Stimulated activated CD4-positive, alpha-beta T cell treated with anti-CD3 and anti-CD28 coated beads, Interleukin-4, amount 100 ng/mL, for 1 hour (primary cell): ENCODE data around the gene ACER2.

Source experiments
- DNase-seq: peaks from one replicate; pipeline ENCODE4 v3.0.0-alpha.2; 2020

Gene ACER2

DNA sequence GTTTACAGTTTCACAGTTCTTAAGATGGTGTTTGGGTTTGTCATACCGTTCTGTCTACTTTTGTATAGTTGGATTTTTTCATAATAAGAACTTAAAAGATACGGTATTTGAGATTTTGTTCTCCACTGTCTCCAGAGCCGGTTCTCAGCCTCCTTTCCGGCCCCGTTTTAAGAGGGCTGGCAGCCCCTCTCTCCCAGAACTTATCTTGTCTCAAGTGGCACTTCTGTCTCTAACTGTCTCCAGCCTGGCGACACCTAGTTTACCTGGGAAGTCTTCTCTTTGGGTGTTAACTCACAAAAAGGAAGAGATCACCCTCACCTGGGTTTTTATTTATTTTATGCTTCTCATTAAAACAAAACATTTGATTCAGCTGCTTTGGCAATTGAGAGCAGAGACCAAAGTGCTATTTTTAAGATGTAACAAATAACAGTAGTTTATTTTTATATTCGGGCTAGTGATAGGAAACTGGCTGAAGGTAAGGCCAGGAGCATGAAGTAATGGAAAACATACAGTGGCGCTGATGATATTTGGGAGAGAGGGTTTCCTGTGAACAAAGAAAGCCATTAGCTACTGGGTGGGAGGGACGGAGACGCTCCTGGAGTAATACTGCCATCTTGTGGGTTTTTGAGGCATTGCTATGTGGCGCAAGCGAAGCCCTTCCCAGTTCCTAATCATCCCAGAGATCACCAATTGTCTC lies 48.3 kb downstream of the ACER2 start:
- peak; percentile 40 for DNase-seq

DNA sequence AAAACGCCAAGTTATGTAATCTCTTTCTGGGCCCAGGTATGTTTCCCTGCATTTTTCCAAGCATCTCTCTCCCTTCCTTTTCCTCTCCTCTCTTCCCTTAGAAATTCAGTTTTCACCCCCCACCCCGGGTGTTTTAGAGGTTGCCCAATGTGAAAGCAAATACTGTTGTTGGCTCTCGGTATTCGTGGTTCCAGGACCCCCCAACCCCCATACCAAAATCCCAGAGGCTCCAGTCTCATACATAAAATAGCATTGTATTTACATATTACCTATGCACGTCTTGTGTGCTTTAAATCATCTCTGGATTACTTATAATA lies 48.8 kb downstream of the ACER2 start:
- DNase-seq = no peak

GRCh38 chr9:19460243-19460642 lies 51.4 kb downstream of the ACER2 start:
- DNase-seq = no peak

- DNase-seq = no peak
Observed at GRCh38 chr9:19461135-19461534, 52.3 kb downstream of the ACER2 start.

- DNase-seq = no peak
Observed at GRCh38 chr9:19464061-19464763, 55.4 kb downstream of the ACER2 start.

DNA sequence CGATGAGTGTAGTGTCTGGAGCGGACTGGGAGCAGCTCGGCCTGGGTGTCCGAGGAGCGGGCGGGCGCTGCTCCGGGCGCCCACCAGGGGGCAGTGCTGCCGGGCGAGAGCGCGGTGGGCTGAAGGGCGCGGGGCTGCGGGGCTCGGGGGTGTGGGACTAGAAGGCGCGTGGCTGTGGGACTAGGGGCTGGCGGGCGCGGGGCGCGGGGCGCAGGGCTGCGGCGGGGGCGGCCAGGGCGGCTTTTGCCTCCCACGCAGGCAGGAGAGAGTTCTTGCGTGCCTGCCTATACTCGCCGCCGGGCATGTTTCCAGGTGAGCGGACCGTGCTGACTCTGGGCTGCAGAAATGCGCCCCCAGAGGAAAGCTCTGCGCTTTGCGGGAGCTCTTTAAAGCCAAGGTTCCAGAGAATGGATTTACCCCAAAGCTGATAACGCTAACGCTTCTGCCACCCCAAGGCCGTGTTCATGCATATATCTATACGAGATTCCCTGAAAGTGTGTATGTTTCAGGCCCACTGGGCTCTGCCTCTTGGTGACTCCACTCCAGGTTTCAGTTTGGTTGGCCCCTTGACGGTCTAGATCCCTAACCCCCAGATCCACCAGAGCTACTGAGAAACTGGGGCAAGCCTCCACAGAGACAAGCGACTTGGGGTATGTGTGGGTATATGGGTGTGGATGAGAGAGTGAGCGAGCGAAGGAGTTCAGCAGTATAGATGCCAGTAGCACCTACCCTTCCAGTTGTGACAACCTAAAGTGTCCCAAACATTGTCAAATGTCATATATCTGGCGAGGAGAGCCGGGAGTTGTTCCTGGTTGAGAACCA lies 56.2 kb downstream of the ACER2 start:
- peak; percentile 68 for DNase-seq

DNA sequence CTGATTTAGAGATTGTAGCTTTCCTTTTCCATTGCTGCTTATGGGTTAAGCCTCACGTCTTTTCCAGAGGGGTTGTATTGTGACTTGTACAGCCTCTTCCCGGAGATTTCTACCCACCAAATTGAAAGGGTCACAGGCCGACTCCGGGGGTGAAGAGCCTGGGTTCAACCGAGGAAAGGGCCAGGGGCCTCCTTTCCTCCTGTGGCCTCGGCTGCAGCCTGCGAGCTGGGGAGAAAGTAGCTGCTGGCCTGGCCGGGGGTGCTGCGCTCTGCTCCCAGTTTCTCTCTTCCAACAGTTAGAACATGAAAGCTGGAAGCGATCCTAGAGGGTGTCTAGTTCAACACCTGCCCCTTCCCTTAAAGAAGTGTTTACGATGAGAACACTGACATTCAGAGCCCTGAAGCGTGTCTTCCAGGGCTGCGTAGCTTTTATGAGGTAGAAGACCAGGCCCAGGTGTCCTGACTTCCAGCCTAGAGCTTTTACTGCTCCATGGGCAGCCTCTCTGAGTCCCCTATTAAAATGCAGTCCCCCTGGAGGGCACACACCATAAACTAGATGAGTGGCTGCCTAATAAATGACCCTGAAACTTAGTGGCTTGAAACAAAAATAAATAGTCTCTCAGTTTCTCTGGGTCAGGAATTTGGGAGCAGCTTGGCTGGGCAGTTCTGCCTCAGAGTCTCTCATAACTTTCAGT lies 56.9 kb downstream of the ACER2 start:
- no peak for DNase-seq

DNA sequence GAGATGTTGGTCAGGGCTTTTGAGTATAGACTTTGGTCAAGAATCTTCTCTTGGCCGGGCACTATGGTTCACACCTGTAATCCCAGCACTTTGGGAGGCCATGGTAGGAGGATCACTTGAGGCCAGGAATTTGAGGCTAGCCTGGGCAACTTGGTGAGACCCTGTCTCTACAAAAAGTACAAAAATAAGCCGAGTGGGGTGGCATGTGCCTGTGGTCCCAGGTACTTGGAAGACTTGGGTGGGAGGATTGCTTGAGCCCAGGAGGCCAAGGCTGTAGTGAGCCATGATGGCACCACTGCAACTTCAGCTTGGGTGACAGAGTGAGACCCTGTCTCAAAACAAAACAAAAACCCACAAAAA lies 57.5 kb downstream of the ACER2 start:
- no peak for DNase-seq

- DNase-seq = no peak
Observed at GRCh38 chr9:19469271-19469670, 60.5 kb downstream of the ACER2 start.

DNA sequence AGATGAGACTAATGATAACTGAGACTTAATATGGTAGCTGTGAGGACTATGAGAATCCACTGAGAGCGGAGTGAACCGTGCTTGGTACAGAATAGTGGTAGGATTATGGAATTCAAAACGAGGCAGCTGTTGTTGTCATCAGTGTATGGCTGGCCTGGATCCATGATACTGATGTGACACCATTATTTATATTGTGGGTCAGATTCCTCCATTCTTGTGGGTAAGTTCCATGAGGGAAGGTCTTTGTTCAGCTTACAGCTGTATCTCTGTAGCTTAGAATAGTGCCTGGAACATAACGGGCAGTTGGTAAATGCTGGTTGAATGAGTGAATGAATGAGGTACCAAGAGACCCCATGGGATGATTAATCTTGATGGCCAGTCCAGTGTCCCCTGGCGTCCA lies 61.8 kb downstream of the ACER2 start:
- DNase-seq = no peak

DNA sequence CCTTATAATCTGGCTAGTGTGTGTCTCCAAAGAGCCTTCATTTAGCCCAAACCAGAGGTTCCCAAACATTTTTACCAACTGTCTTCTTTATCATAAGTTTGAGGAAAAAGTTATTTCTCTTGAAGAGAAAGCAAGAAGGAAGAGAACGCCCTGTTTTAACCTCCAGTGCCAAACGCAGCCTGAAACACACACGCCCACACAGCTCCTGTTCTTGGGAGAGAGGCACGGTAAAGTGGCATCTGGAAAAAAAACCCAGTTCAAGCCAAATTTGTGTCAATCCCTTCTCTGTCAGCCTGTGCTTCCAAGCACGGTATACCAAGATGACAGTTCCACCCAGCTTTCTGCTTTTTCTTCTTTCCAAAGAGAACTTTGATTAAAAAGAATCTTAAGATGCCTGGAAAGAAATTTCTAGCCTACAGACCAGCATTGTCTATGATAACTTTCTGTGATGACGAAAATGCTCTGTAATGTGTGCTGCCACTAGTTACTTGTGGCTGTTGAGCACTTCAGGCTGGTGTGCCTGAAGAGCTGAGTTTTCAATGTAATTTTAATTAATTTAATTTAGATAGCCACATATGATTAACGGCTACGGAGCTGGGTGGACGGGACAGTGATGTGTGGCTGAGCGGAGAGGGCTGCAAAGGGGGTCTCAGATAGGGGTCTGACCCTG lies 62.3 kb downstream of the ACER2 start:
- DNase-seq = no peak

GRCh38 chr9:19471737-19472648 lies 63.2 kb downstream of the ACER2 start:
- DNase-seq = peak; percentile 49

- no peak for DNase-seq
Observed at GRCh38 chr9:19473605-19474004, 64.8 kb downstream of the ACER2 start.

DNA sequence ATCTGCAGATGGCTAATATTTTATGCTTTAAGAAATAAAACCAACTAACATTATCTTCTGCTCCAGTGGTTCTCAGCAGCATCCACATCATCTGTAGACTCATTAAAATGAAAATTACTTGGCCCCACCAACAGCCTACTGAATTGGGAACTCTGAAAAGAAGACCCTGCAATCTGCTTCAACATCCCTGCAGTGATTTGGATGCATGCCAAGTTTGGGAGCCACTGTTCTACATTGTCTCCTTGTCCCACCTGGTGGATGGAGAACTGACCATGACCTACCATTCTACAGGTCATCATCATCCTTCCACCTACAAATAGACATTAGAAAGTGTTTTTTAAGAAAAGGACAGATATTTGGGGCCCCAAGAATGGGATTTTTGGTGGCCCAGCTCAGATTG lies 71.1 kb downstream of the ACER2 start:
- DNase-seq = no peak

- DNase-seq = no peak
Observed at GRCh38 chr9:19480345-19480744, 71.5 kb downstream of the ACER2 start.

- no peak for DNase-seq
Observed at GRCh38 chr9:19481121-19481870, 72.5 kb downstream of the ACER2 start.

GRCh38 chr9:19481971-19482404 lies 73.2 kb downstream of the ACER2 start:
- no peak for DNase-seq

DNA sequence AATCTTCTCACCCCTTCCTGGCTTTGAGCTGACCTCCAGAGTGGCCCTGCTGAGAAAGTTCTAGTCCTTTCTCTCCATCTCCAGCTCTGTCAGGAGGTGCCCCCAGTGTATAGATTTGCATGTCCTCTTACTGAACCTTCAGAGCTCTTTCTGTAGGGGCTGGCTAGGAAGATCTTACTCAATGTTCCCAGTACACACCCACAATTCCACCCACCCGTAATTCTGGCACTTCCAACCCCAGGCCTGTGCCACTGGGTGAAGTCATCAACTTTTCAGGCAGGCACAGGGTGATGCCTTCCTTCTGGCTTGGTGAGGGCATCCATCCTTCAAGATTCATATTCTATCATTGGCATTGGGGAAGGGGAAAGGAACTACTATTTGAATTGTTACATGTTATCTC lies 75.9 kb downstream of the ACER2 start:
- no peak for DNase-seq

DNA sequence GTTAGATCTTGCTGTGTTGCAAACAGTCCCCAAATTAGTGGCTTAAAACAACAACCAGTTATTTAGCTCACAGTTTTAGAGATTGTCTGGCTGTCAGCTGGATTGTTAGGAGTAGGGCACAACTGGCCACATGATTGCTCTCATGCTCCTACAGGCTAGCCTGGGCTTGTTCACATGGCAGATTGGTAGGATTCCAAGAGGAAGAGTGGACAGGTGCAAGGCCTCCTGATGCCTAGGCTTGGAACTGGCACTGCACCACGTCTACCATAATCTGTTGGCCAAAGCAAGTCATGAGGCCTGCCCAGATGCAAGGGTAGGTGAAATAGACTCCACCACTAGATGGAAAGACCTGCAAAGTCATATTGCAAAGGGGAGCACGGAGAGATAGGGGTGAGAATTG lies 76.4 kb downstream of the ACER2 start:
- DNase-seq = no peak

DNA sequence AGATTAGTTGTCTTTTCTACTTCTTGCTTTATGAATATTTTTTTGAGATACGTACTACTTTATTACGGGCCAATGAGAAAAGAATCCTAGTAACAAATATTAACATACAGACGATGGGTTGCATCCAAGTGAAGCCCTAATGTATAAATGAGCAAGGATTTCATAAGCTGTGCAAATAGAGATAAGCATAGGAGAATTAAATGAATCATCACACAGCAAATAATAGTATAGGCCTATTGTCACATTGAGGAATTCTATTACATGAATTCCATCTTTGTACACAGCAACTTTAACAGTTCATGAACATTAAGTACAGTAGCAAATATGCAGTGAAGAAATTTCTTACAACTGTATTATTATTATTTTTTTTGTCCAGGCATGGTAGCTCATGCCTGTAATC lies 78.0 kb downstream of the ACER2 start:
- no peak for DNase-seq

DNA sequence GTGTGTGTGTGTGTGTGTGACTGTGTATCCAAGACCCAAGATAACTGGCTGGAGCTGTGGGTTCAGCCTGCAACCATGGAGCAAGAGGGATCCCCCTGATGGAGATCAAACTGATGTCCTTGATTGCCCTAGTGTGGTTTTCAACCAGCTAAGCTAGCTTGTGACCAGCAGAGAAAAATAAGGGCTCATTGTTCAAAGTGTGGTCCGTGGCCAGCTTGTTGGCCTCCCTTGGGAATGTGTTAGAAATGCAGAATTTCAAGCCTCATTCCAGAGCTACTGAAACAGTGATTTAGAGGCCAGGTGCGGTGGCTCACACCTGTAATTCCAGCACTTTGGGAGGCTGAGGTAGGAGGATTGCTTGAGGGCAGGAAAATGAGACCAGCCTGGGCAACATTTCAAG lies 79.9 kb downstream of the ACER2 start:
- no peak for DNase-seq
